K562 (cell line): ENCODE measurements around the gene MXRA7.

Experiments
- ARHGAP35 ChIP-seq: fragments of 450-650 bp; IDR thresholded peaks from 2 replicates; pipeline ENCODE4 v1.6.1; 2018; ENCODE audit not compliant: partially characterized antibody
- ELF1 ChIP-seq: fragments of 200-800 bp; sonication (Bioruptor generic); IDR thresholded peaks from 2 replicates; pipeline ENCODE4 v1.6.1; 2016; ENCODE audit warnings: missing genetic modification characterization, missing compliant biosample characterization
- MITF ChIP-seq: IDR thresholded peaks from 2 replicates; pipeline ENCODE4 v1.6.1; 2014; ENCODE audit warnings: antibody characterized with exemption
- PBX2 ChIP-seq, 2 experiments: IDR thresholded peaks in 1 of 2; conservative IDR thresholded peaks in 1 of 2; 2 replicates each; pipeline ENCODE4 v1.6.1; 2016; ENCODE audit warnings: low read depth in 2 of 2, mild to moderate bottlenecking in 1 of 2, missing compliant biosample characterization in 1 of 2, missing genetic modification characterization in 1 of 2, moderate library complexity in 1 of 2
- TAF1 ChIP-seq: IDR thresholded peaks from 2 replicates; pipeline ENCODE4 v1.6.1; 2011; ENCODE audit warnings: mild to moderate bottlenecking, low read length, moderate library complexity; ENCODE audit not compliant: insufficient read depth, control insufficient read depth, severe bottlenecking; ENCODE audit errors: extremely low read depth

GRCh38 chr17:76660656-76661042 lies 50.1 kb downstream of the MXRA7 start:
- no peak for TF ChIP-seq ELF1
- no peak for TF ChIP-seq MITF
- TF ChIP-seq PBX2 (CRISPR knock-in tag; IDR thresholded peaks at IDR 0.05; ENCODE audit: low read depth), result no peak
- no peak for TF ChIP-seq PBX2 (tag; conservative IDR thresholded peaks at IDR 0.05; ENCODE audit: low read depth)
- no peak for TF ChIP-seq TAF1
- TF ChIP-seq ARHGAP35, result no peak
